Panc1 (cell line): ENCODE results near the gene GLB1L2. TPM values are rescaled to one million over a fixed set of nuclear protein-coding genes. Genes with fewer than 3 reads are reported as not detected.

ENCODE experiments used
- ATAC-seq: fragments of 200-7000 bp; cut with Tn5 transposase; 2 replicates; pipeline ENCODE4 v1.9.1; 2020; ENCODE audit warnings: mild to moderate bottlenecking, moderate library complexity
- BruUV-seq: library from RNA; stranded (reverse); fragments of 400-500 nt; replicated peaks from 2 replicates; lab custom pipeline; 2021; lab: Mats Ljungman, UMichigan
- CTCF ChIA-PET: fragments of 300-600 bp; sonication (Branson Sonifier 250); formaldehyde crosslinking; loops from one replicate; lab custom pipeline; 2022; ENCODE audit warnings: antibody characterized with exemption; lab: Charles Lee
- POLR2A ChIA-PET: fragments of 300-600 bp; sonication (Branson Sonifier 250); formaldehyde crosslinking; loops from one replicate; lab custom pipeline; 2022; ENCODE audit warnings: antibody characterized with exemption; lab: Charles Lee
- DNase-seq: peaks from one replicate; pipeline ENCODE4 v3.0.0-alpha.2; 2010; ENCODE audit warnings: low read depth, low spot score
- H3K27ac ChIP-seq: 2 replicates; pipeline ENCODE4 v1.5.1; 2011; ENCODE audit warnings: mild to moderate bottlenecking, low read length, inconsistent platforms
- H3K27me3 ChIP-seq: fragments of 200-500 bp; sonication (Bioruptor generic); 2 replicates; pipeline ENCODE4 v1.6.0; 2014; ENCODE audit warnings: low read length, inconsistent platforms; ENCODE audit not compliant: control insufficient read depth, insufficient read depth
- H3K36me3 ChIP-seq: fragments of 200-500 bp; sonication (Bioruptor generic); 2 replicates; pipeline ENCODE4 v1.5.1; 2014; ENCODE audit warnings: inconsistent platforms, mild to moderate bottlenecking, low read length, moderate library complexity; ENCODE audit not compliant: control insufficient read depth, insufficient read depth
- H3K4me1 ChIP-seq: 2 replicates; pipeline ENCODE4 v1.5.1; 2011; ENCODE audit warnings: inconsistent platforms, mild to moderate bottlenecking, low read length, moderate library complexity; ENCODE audit not compliant: control insufficient read depth, insufficient read depth
- H3K4me3 ChIP-seq, 2 experiments: 2 replicates each; pipeline ENCODE4 v1.5.1; 2011 to 2012; ENCODE audit warnings: low read depth in 2 of 2, low read length in 2 of 2, mild to moderate bottlenecking in 2 of 2, inconsistent platforms in 1 of 2, moderate library complexity in 1 of 2
- H3K9me3 ChIP-seq: fragments of 200-500 bp; sonication (Bioruptor generic); 2 replicates; pipeline ENCODE4 v1.5.1; 2014; ENCODE audit warnings: low read depth, mild to moderate bottlenecking, inconsistent platforms, low read length, moderate library complexity; ENCODE audit not compliant: control insufficient read depth, insufficient read depth
- POLR2AphosphoS5 ChIP-seq: IDR thresholded peaks from 2 replicates; pipeline ENCODE4 v1.6.1; 2012; ENCODE audit warnings: mild to moderate bottlenecking, low read depth, low read length, moderate library complexity
- SIN3A ChIP-seq: IDR thresholded peaks from 2 replicates; pipeline ENCODE4 v1.6.1; 2012; ENCODE audit warnings: low read depth, mild to moderate bottlenecking, low read length, moderate library complexity, borderline replicate concordance; ENCODE audit not compliant: insufficient read depth
- TCF7L2 ChIP-seq: IDR thresholded peaks from 2 replicates; pipeline ENCODE4 v1.6.1; 2011; ENCODE audit warnings: mild to moderate bottlenecking, low read depth, low read length, inconsistent platforms
- in situ Hi-C: cut with HindIII; loops from 2 replicates; pipeline ENCODE4 v1.10.0; 2016; ENCODE audit warnings: low sequenced_read_pairs, low pct_unique_long_range_greater_than_20kb
- intact Hi-C: fragments of 100-400 bp; cut with micrococcal nuclease; formaldehyde crosslinking; loops from one replicate; pipeline ENCODE4 v1.10.0; 2022; ENCODE audit not compliant: unreplicated experiment
- total RNA-seq: library from RNA; stranded (reverse); gene quantifications from one replicate; pipeline ENCODE4 v1.2.1, GENCODE V29; 2021; ENCODE audit not compliant: unreplicated experiment
- TF ChIP-seq, protein P1 (sequence below): fragments of 450-650 bp; IDR thresholded peaks from 2 replicates; pipeline ENCODE4 v1.5.1; 2017; ENCODE audit warnings: mild to moderate bottlenecking
- TF ChIP-seq, protein P2 (sequence below), 2 experiments: IDR thresholded peaks; 2 replicates each; pipeline ENCODE4 v1.6.1; 2011 to 2012; ENCODE audit warnings: low read depth in 2 of 2, control low read depth in 1 of 2, low read length in 1 of 2, mild to moderate bottlenecking in 1 of 2, moderate library complexity in 1 of 2; ENCODE audit not compliant: insufficient read depth in 1 of 2

GLB1L2 gene
- total RNA-seq, 1 experiment from 2014 or later = 10.4 TPM

DNA sequence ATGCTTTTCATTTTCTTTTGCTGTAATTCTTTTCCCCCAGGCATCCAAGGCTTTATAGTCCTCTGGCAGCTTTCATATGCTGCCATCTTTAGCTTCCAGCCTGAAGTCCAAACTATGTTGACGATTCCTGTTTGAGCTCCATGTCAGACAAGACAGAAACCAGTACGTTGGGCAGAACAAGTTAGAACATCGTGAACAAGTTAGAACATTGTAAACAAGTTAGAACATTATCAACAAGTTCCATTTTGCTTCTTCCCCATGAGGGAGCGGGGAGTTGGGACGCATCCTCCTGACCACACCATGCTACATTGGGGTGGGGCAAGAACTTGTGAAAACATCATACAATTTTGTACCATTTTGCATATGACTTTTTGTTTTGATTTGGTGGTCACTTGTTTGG lies 23.9 kb downstream of the GLB1L2 start:
- Histone ChIP-seq H3K27ac (no peak overlapping the region), H3K27me3 (no peaks in the 10 kb centered on the region), H3K4me3 (no peak overlapping the region), H3K4me1 (0 out of 2 replicates have a peak, but pooled peaks cover 4% of the 10 kb centered on the region), H3K36me3 (no peaks in the 10 kb centered on the region), H3K9me3 (no peaks in the 10 kb centered on the region)
- no peak for DNase-seq
- intact Hi-C loops (no loop called here), in situ Hi-C loops (no loop called here)
- ATAC-seq = no peak
- TF ChIP-seq, protein P1, sequence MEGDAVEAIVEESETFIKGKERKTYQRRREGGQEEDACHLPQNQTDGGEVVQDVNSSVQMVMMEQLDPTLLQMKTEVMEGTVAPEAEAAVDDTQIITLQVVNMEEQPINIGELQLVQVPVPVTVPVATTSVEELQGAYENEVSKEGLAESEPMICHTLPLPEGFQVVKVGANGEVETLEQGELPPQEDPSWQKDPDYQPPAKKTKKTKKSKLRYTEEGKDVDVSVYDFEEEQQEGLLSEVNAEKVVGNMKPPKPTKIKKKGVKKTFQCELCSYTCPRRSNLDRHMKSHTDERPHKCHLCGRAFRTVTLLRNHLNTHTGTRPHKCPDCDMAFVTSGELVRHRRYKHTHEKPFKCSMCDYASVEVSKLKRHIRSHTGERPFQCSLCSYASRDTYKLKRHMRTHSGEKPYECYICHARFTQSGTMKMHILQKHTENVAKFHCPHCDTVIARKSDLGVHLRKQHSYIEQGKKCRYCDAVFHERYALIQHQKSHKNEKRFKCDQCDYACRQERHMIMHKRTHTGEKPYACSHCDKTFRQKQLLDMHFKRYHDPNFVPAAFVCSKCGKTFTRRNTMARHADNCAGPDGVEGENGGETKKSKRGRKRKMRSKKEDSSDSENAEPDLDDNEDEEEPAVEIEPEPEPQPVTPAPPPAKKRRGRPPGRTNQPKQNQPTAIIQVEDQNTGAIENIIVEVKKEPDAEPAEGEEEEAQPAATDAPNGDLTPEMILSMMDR = no peak
- TF ChIP-seq POLR2AphosphoS5 (no peak), TCF7L2 (no peak), SIN3A (no peak)
- TF ChIP-seq, protein P2, sequence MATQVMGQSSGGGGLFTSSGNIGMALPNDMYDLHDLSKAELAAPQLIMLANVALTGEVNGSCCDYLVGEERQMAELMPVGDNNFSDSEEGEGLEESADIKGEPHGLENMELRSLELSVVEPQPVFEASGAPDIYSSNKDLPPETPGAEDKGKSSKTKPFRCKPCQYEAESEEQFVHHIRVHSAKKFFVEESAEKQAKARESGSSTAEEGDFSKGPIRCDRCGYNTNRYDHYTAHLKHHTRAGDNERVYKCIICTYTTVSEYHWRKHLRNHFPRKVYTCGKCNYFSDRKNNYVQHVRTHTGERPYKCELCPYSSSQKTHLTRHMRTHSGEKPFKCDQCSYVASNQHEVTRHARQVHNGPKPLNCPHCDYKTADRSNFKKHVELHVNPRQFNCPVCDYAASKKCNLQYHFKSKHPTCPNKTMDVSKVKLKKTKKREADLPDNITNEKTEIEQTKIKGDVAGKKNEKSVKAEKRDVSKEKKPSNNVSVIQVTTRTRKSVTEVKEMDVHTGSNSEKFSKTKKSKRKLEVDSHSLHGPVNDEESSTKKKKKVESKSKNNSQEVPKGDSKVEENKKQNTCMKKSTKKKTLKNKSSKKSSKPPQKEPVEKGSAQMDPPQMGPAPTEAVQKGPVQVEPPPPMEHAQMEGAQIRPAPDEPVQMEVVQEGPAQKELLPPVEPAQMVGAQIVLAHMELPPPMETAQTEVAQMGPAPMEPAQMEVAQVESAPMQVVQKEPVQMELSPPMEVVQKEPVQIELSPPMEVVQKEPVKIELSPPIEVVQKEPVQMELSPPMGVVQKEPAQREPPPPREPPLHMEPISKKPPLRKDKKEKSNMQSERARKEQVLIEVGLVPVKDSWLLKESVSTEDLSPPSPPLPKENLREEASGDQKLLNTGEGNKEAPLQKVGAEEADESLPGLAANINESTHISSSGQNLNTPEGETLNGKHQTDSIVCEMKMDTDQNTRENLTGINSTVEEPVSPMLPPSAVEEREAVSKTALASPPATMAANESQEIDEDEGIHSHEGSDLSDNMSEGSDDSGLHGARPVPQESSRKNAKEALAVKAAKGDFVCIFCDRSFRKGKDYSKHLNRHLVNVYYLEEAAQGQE (IDR thresholded peaks at IDR 0.05; ENCODE audit: insufficient read depth in 1 of 2, low read depth in 2 of 2, low read length in 1 of 2) = no peak
- ChIA-PET POLR2A (no interaction called here), CTCF (no interaction called here)
- BruUV-seq = no TSS peak

DNA sequence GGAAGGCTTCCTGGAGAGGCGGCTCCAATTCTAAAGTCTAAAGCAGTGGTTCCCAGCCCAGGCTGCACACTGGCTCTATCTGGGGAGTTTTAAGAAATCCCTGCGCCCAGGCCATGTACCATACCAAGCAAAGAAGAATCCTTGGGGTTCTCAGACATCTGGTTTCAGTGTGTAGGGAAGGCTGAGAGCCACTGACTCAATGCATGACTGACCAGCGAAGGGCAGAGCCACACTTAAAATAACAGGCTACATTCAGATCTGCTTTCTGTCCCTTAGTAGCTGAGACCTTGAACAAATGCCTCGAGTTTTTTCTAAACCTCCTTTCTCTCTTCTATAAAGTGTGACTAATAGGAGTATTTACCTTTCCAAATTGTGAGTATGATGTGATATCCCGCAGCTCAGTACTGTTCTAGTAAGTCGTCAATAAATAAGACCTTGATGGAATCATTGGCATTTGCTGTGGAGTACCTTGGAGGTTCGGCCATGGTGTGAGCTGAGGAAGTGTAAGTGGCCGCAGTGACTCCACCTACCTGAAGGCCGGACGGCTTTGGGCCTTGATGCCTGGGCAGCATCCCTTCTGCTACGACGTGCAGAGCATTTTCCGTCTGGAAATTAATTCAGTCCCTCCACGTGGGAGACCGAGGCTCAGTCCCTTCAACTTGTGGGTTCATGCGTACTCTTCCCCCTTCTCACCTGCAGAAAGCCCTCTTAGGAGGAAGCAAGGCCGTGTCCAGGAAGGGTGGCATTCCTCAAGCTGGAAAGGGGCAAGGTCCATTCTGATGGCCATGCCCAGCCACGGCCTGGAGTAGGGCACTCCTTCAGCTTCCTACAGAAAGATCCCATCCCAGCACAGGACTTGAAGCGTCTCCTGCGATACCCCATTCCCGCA lies 25.1 kb downstream of the GLB1L2 start:
- no TSS peak for BruUV-seq
- no peak for ATAC-seq
- TF ChIP-seq, protein P1 = no peak
- TF ChIP-seq, protein P2 (IDR thresholded peaks at IDR 0.05; ENCODE audit: insufficient read depth in 1 of 2, low read depth in 2 of 2, low read length in 1 of 2) = no peak
- TF ChIP-seq SIN3A (no peak), POLR2AphosphoS5 (no peak), TCF7L2 (no peak)
- H3K27me3 ChIP-seq = no peaks in the 10 kb centered on the region
- in situ Hi-C loops (no loop called here), intact Hi-C loops (no loop called here)
- ChIA-PET CTCF (no interaction called here), POLR2A (no interaction called here)
- no peaks in the 10 kb centered on the region for H3K36me3 ChIP-seq
- no peak overlapping the region for H3K4me3 ChIP-seq
- 0 out of 2 replicates have a peak, but pooled peaks cover 4% of the 10 kb centered on the region for H3K4me1 ChIP-seq
- no peak overlapping the region for H3K27ac ChIP-seq
- no peak for DNase-seq
- no peaks in the 10 kb centered on the region for H3K9me3 ChIP-seq
